CD4-positive, alpha-beta memory T cell (primary cell): ENCODE results near the gene TAF1B. TPM values are rescaled to one million over a fixed set of nuclear protein-coding genes. Genes with fewer than 3 reads are reported as not detected.

Experiments
- CTCF ChIA-PET: fragments of 350-600 bp; sonication (Branson Sonifier 250); formaldehyde crosslinking; loops from one replicate; lab custom pipeline; 2021; ENCODE audit warnings: inconsistent platforms; ENCODE audit not compliant: partially characterized antibody; lab: Charles Lee
- POLR2A ChIA-PET: fragments of 350-600 bp; sonication (Branson Sonifier 250); formaldehyde crosslinking; loops from one replicate; lab custom pipeline; 2021; ENCODE audit not compliant: partially characterized antibody; lab: Charles Lee
- DNase-seq, 5 donors: peaks; one replicate each; pipeline versions ENCODE4 v3.0.0 to v3.0.0-alpha.2; 2020 to 2022; ENCODE audit warnings: mixed read lengths in 1 of 5
- H3K27ac ChIP-seq: one replicate; pipeline ENCODE4 v1.7.0; 2013; ENCODE audit warnings: low read depth, low read length
- H3K27me3 ChIP-seq: 2 replicates; pipeline ENCODE4 v1.7.0; 2013; ENCODE audit warnings: mild to moderate bottlenecking, low read length, moderate library complexity; ENCODE audit not compliant: insufficient read depth
- H3K36me3 ChIP-seq: 2 replicates; pipeline ENCODE4 v1.7.0; 2013; ENCODE audit warnings: mild to moderate bottlenecking, low read length, moderate library complexity; ENCODE audit not compliant: insufficient read depth
- H3K4me1 ChIP-seq: 2 replicates; pipeline ENCODE4 v1.7.0; 2013; ENCODE audit warnings: mild to moderate bottlenecking, low read length, moderate library complexity; ENCODE audit not compliant: insufficient read depth
- H3K4me3 ChIP-seq, 2 donors: one replicate each; pipeline ENCODE4 v1.7.0; 2013; ENCODE audit warnings: low read length in 2 of 2, mild to moderate bottlenecking in 1 of 2
- H3K9me3 ChIP-seq, 2 donors: one replicate each; pipeline ENCODE4 v1.7.0; 2013; ENCODE audit warnings: low read length in 2 of 2, control low read depth in 1 of 2; ENCODE audit not compliant: control insufficient read depth in 1 of 2
- H3K27ac Mint-ChIP-seq, 7 donors: one replicate each; pipeline ENCODE4 v1.8.0; 2020 to 2021; ENCODE audit warnings: mixed read lengths in 7 of 7, mild to moderate bottlenecking in 6 of 7, inconsistent platforms in 3 of 7, moderate library complexity in 3 of 7
- H3K27me3 Mint-ChIP-seq, 2 donors: one replicate each; pipeline ENCODE4 v1.8.0; 2020 to 2021; ENCODE audit warnings: mixed read lengths in 2 of 2
- H3K36me3 Mint-ChIP-seq, 2 donors: one replicate each; pipeline ENCODE4 v1.8.0; 2020 to 2021; ENCODE audit warnings: mixed read lengths in 2 of 2, inconsistent platforms in 1 of 2, mild to moderate bottlenecking in 1 of 2
- H3K4me1 Mint-ChIP-seq, 4 donors: one replicate each; pipeline ENCODE4 v1.8.0; 2020 to 2021; ENCODE audit warnings: mixed read lengths in 4 of 4, mild to moderate bottlenecking in 1 of 4
- H3K4me3 Mint-ChIP-seq, 8 donors: one replicate each; pipeline ENCODE4 v1.8.0; 2020 to 2021; ENCODE audit warnings: mixed read lengths in 8 of 8, mild to moderate bottlenecking in 7 of 8, moderate library complexity in 6 of 8, inconsistent platforms in 3 of 8
- H3K9me3 Mint-ChIP-seq, 8 donors: one replicate each; pipeline ENCODE4 v1.8.0; 2020 to 2021; ENCODE audit warnings: mixed read lengths in 8 of 8, mild to moderate bottlenecking in 5 of 8, inconsistent platforms in 3 of 8, moderate library complexity in 1 of 8
- intact Hi-C: fragments of 100-400 bp; cut with micrococcal nuclease; formaldehyde crosslinking; loops from one replicate; pipeline ENCODE4 v1.15.1; 2023
- polyA plus RNA-seq, 2 donors: library from polyadenylated mRNA; unstranded; fragments of 300-500 nt; fragmentation: Illumina TruSeq; gene quantifications; one replicate each; pipeline ENCODE4 v1.2.3, GENCODE V29; 2021
- total RNA-seq, 2 experiments: library from RNA; stranded (reverse); gene quantifications; one replicate each; pipeline ENCODE4 v1.2.3, GENCODE V29; 2021

TAF1B gene
- total and polyA plus RNA-seq, 4 experiments from 2014 or later = 4.1 to 23.9 (median 17.8) TPM

DNA sequence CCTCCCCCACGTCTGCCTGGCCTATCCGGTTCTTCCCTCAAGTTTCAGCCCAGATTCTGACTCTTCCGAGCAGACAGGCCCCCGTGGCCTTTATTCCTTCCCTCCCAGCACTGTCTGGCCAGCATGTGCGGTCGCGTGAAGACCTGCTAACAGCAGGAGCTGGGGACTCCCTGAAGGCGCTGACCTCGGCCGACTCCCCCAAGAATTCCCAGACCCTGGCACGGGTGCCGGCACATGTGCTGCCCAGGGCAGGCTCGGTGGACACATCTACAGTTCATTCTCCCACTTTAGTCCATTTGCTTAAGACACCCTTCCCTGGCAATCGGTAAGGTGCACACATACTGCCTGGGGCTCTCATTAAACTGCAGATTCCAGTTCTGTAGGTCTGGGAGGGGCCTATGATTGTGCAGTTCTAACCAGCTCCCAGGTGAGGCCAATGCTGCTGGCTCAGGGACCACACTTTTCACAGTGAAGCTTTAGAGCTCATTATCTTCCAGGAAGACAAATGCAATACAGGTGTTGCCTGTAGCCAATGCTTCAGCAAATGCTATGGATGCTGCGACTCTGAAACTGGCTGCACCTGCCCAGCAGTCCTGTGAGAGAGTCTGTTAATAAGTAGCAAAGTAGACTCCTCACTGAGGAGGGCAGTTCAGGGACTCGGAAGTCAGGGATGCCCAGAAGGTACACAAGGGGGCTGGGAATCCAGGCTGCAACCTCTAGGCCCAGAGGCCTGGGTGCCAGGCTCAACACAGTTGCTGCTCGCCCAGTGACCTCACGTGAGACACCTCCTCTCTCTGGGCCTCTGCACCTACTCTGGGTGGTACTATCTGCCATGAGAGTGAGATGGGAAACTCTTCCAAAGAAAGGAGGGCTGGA lies 45.4 kb upstream of the TAF1B start:
- peak overlapping the region in 6 of 7 donors; percentile 17 to 78 (median 66) for H3K27ac Mint-ChIP-seq
- intact Hi-C loops = loop anchor here (5.0 kb wide), 1 partner anchor 591 kb away; the partner anchor contains the start of gene ASAP2
- POLR2A ChIA-PET = interaction anchor here (1.1 to 1.4 kb wide), 2 partner anchors 18 to 27 kb away, joined by 3 to 5 read pairs; no protein-coding TSS in a partner anchor

GRCh38 chr2:9799011-9799596 lies 44.2 kb upstream of the TAF1B start:
- no peaks in the 10 kb centered on the region for H3K27me3 Mint-ChIP-seq
- H3K27ac ChIP-seq = peak overlapping the region; percentile 75
- no peak for DNase-seq
- no peaks in the 10 kb centered on the region for H3K9me3 ChIP-seq
- H3K27me3 ChIP-seq = no peaks in the 10 kb centered on the region
- H3K36me3 Mint-ChIP-seq = no peaks in the 10 kb centered on the region
- H3K36me3 ChIP-seq = no peaks in the 10 kb centered on the region
- H3K4me3 ChIP-seq = peak overlapping the region in 1 of 2 donors; percentile 21
- no peaks in the 10 kb centered on the region for H3K9me3 Mint-ChIP-seq
- intact Hi-C loops = loop anchor here (1.0 to 5.0 kb wide), 4 partner anchors 17 to 592 kb away; partner anchors contain the start of genes ASAP2 and YWHAQ
- H3K4me3 Mint-ChIP-seq = peak overlapping the region; percentile 52 to 96 (median 89)
- POLR2A ChIA-PET = interaction anchor here (1.1 to 3.4 kb wide), 6 partner anchors 17 to 245 kb away, joined by 3 to 21 read pairs (median 4); partner anchors contain the start of genes ADAM17 and TAF1B
- H3K27ac Mint-ChIP-seq = peak overlapping the region in 6 of 7 donors; percentile 78 to 98 (median 94)
- CTCF ChIA-PET = interaction anchor here (0.6 to 9.9 kb wide), 30 partner anchors 11 to 683 kb away, joined by 3 to 91 read pairs (median 4); partner anchors contain the start of genes ADAM17 and TAF1B
- H3K4me1 Mint-ChIP-seq = peaks cover 21 to 48% (median 33%) of the 10 kb centered on the region in 4 donors
- H3K4me1 ChIP-seq = peaks cover 36% of the 10 kb centered on the region

More for the DNA sequence above, 45.4 kb upstream of the TAF1B start:
- Mint-ChIP-seq H3K4me3 (peak overlapping the region in 1 of 8 donors; percentile 25), H3K4me1 (peaks cover 21 to 48% (median 34%) of the 10 kb centered on the region in 4 donors), H3K36me3 (no peaks in the 10 kb centered on the region), H3K9me3 (no peaks in the 10 kb centered on the region), H3K27me3 (no peaks in the 10 kb centered on the region)
- CTCF ChIA-PET = interaction anchor here (1.0 to 9.9 kb wide), 3 partner anchors 9 to 209 kb away, joined by 3 to 91 read pairs (median 3); no protein-coding TSS in a partner anchor
- Histone ChIP-seq H3K4me3 (no peak overlapping the region), H3K27ac (no peak overlapping the region), H3K9me3 (no peaks in the 10 kb centered on the region), H3K27me3 (no peaks in the 10 kb centered on the region), H3K4me1 (peaks cover 39% of the 10 kb centered on the region), H3K36me3 (no peaks in the 10 kb centered on the region)
- DNase-seq = no peak

GRCh38 chr2:9799729-9800632 lies 43.3 kb upstream of the TAF1B start:
- ChIA-PET POLR2A (interaction anchor here (0.6 to 3.4 kb wide), 10 partner anchors 13 to 245 kb away, joined by 3 to 21 read pairs (median 4); partner anchors contain the start of genes ADAM17, TAF1B and YWHAQ), CTCF (interaction anchor here (0.6 to 9.9 kb wide), 33 partner anchors 11 to 682 kb away, joined by 3 to 91 read pairs (median 4); partner anchors contain the start of genes ADAM17 and TAF1B)
- H3K9me3 ChIP-seq = no peaks in the 10 kb centered on the region
- DNase-seq = peak; percentile 76 to 84 (median 79)
- intact Hi-C loops = loop anchor here (1.0 to 5.0 kb wide), 4 partner anchors 18 to 593 kb away; partner anchors contain the start of genes ASAP2 and YWHAQ
- H3K36me3 ChIP-seq = no peaks in the 10 kb centered on the region
- peaks cover 21 to 48% (median 33%) of the 10 kb centered on the region in 4 donors for H3K4me1 Mint-ChIP-seq
- no peaks in the 10 kb centered on the region for H3K27me3 ChIP-seq
- peak overlapping the region; percentile 75 for H3K27ac ChIP-seq
- peak overlapping the region in 1 of 2 donors; percentile 21 for H3K4me3 ChIP-seq
- H3K27me3 Mint-ChIP-seq = no peaks in the 10 kb centered on the region
- H3K27ac Mint-ChIP-seq = peak overlapping the region; percentile 92 to 98 (median 93)
- H3K4me1 ChIP-seq = peaks cover 36% of the 10 kb centered on the region
- no peaks in the 10 kb centered on the region for H3K36me3 Mint-ChIP-seq
- H3K4me3 Mint-ChIP-seq = peak overlapping the region; percentile 71 to 96 (median 89)
- H3K9me3 Mint-ChIP-seq = no peaks in the 10 kb centered on the region

GRCh38 chr2:9800639-9800974 lies 42.7 kb upstream of the TAF1B start:
- peaks cover 36% of the 10 kb centered on the region for H3K4me1 ChIP-seq
- intact Hi-C loops = no loop called here
- H3K27me3 ChIP-seq = no peaks in the 10 kb centered on the region
- no peak overlapping the region for H3K4me3 ChIP-seq
- H3K4me1 Mint-ChIP-seq = peaks cover 21 to 48% (median 33%) of the 10 kb centered on the region in 4 donors
- peak overlapping the region; percentile 75 for H3K27ac ChIP-seq
- H3K9me3 ChIP-seq = no peaks in the 10 kb centered on the region
- DNase-seq = no peak
- H3K4me3 Mint-ChIP-seq = peak overlapping the region in 3 of 8 donors; percentile 25 to 84 (median 72)
- CTCF ChIA-PET = interaction anchor here (0.8 to 9.9 kb wide), 15 partner anchors 12 to 669 kb away, joined by 3 to 91 read pairs (median 11); partner anchors contain the start of genes ADAM17 and TAF1B
- no peaks in the 10 kb centered on the region for H3K36me3 Mint-ChIP-seq
- H3K9me3 Mint-ChIP-seq = no peaks in the 10 kb centered on the region
- POLR2A ChIA-PET = interaction anchor here (0.6 to 3.4 kb wide), 8 partner anchors 13 to 170 kb away, joined by 3 to 21 read pairs (median 4); partner anchors contain the start of genes TAF1B and YWHAQ
- peak overlapping the region; percentile 41 to 97 (median 93) for H3K27ac Mint-ChIP-seq
- H3K27me3 Mint-ChIP-seq = no peaks in the 10 kb centered on the region
- H3K36me3 ChIP-seq = no peaks in the 10 kb centered on the region

GRCh38 chr2:9800975-9801726 lies 42.1 kb upstream of the TAF1B start:
- Mint-ChIP-seq H3K9me3 (no peaks in the 10 kb centered on the region), H3K27me3 (no peaks in the 10 kb centered on the region), H3K27ac (peak overlapping the region; percentile 81 to 97 (median 93)), H3K36me3 (no peaks in the 10 kb centered on the region), H3K4me1 (peaks cover 21 to 48% (median 33%) of the 10 kb centered on the region in 4 donors), H3K4me3 (peak overlapping the region in 7 of 8 donors; percentile 43 to 72 (median 46))
- no peaks in the 10 kb centered on the region for H3K9me3 ChIP-seq
- peaks cover 36% of the 10 kb centered on the region for H3K4me1 ChIP-seq
- H3K27ac ChIP-seq = peak overlapping the region; percentile 75
- no peaks in the 10 kb centered on the region for H3K27me3 ChIP-seq
- ChIA-PET CTCF (interaction anchor here (0.9 to 9.9 kb wide), 11 partner anchors 13 to 326 kb away, joined by 3 to 91 read pairs (median 16); partner anchors contain the start of gene TAF1B), POLR2A (interaction anchor here (0.5 to 3.4 kb wide), 6 partner anchors 13 to 300 kb away, joined by 3 to 21 read pairs (median 4); partner anchors contain the start of gene TAF1B)
- no peaks in the 10 kb centered on the region for H3K36me3 ChIP-seq
- DNase-seq = peak; percentile 57 to 90 (median 69)
- intact Hi-C loops = no loop called here
- no peak overlapping the region for H3K4me3 ChIP-seq
